ENCODE results near the gene EIF3K. TPM values are rescaled to one million over a fixed set of nuclear protein-coding genes. Genes with fewer than 3 reads are reported as not detected.

Gene EIF3K, protein sequence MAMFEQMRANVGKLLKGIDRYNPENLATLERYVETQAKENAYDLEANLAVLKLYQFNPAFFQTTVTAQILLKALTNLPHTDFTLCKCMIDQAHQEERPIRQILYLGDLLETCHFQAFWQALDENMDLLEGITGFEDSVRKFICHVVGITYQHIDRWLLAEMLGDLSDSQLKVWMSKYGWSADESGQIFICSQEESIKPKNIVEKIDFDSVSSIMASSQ
- 288 and 303 TPM in 2 replicates for total RNA-seq

DNA sequence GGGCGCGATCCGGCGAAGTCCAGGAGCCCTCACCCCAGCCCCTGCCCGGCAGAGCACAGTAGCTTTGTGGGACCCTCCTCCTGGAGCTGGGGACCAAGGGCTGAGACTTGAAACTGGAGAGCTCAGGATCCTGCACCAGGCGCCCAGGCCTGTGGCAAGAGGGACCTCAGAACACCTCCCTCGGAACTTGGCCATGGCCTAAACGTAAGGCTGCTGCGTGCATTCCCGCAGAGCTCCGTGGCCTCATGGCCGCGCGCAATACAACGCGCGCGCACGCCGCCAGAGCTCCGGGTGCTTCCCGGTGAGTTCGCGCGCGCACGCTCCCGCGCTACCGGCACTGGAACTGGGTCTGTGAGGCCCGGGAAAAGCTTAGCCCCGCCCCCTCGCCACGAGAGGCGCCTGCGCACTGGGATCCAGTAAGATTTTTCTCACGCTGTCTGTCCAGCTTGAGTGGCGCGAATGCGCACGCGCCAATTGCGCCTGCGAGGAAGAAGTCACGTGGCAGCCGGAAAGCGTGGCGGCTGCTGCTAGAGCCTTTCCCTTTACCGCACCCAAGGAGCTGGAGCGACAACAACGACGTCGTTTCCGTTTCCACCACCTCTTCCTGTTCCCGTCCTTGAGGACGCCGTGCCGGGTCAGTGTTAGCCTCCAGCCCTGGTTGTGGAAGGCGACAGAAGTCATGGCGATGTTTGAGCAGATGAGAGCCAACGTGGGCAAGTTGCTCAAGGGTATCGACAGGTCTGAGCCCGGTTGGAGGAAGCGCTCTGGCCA lies at the start of gene EIF3K:
Gene EIF3K (plus strand): TSS at position 599 of the 771 bp plus-strand sequence. CDS start 81 bp downstream, at position 680.

GRCh38 chr19:38617764-38618589 lies 1.0 kb upstream of the EIF3K start, which contains the start of gene MAP4K1:
Gene MAP4K1, minus strand, starts transcription at chr19:38617953. Its CDS starts 58 bp downstream, at chr19:38617895.

DNA sequence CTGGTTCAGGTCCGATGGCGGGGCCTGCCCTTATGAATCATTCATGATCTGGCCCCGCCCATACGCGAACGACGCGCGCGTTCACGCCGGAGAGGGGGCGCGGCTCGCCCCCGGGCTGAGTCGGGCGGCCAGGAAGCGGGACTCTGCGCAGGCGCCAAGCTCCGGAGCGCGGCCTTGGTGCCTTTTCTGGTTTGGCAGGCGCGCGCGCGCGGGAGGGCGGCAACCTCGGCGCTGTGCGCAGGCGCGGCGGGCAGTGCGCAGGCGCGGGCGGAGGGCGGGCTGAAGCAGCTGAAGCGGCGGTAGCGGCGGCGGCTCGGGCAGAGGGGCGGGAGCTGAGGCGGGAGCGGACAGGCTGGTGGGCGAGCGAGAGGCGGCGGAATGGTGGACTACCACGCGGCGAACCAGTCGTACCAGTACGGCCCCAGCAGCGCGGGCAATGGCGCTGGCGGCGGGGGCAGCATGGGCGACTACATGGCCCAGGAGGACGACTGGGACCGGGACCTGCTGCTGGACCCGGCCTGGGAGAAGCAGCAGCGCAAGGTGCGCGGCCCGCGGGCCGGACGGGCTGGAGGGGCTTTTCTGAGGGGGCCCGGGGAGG lies 28.5 kb downstream of the EIF3K start, which contains the start of gene ACTN4:
Gene ACTN4 (plus strand): TSS at position 282 of the 598 bp plus-strand sequence. CDS start 97 bp downstream, at position 379.

Other genes starting within 250 kb of the EIF3K start
- 296 and 303 TPM in 2 replicates for gene PSMD8, start 244.6 kb upstream of the EIF3K start, total RNA-seq
- gene GGN, start 231.2 kb upstream of the EIF3K start, total RNA-seq = 0.66 and 0.68 TPM in 2 replicates
- 6.8 and 6.9 TPM in 2 replicates for gene SPRED3, start 230.5 kb upstream of the EIF3K start, total RNA-seq
- 9.9 and 11.4 TPM in 2 replicates for gene FAM98C, start 216.1 kb upstream of the EIF3K start, total RNA-seq
- not detected in 2 replicates for gene RASGRP4, start 193.0 kb upstream of the EIF3K start, total RNA-seq
- gene RYR1, start 185.5 kb upstream of the EIF3K start, total RNA-seq = under 0.01 TPM in 2 replicates
- 0.31 TPM in 1 of 2 replicates, not detected in the other for gene MAP4K1, start 1.2 kb upstream of the EIF3K start, total RNA-seq
- 256 and 342 TPM in 2 replicates for gene ACTN4, start 28.5 kb downstream of the EIF3K start, total RNA-seq
- gene CAPN12, start 125.3 kb downstream of the EIF3K start, total RNA-seq = not detected in 2 replicates
- gene LGALS7, start 154.3 kb downstream of the EIF3K start, total RNA-seq = 0.50 TPM in 1 of 2 replicates, not detected in the other
- not detected in 2 replicates for gene LGALS7B, start 170.0 kb downstream of the EIF3K start, total RNA-seq
- not detected in 2 replicates for gene LGALS4, start 193.8 kb downstream of the EIF3K start, total RNA-seq
- 9.8 and 10.0 TPM in 2 replicates for gene ECH1, start 212.6 kb downstream of the EIF3K start, total RNA-seq
- 215 and 236 TPM in 2 replicates for gene HNRNPL, start 230.8 kb downstream of the EIF3K start, total RNA-seq